Breast epithelium (tissue), 4 donors: ENCODE data around the gene VGLL4. TPM values are rescaled to one million over a fixed set of nuclear protein-coding genes. Genes with fewer than 3 reads are reported as not detected.

ENCODE experiments used
- DNase-seq, 2 donors: peaks; one replicate each; pipeline ENCODE4 v3.0.0-alpha.2; 2019; ENCODE audit warnings: low spot score in 2 of 2
- H3K27ac ChIP-seq, 2 donors: fragments of 200-600 bp; sonication (generic) in 1 of 2; one replicate each; pipeline ENCODE4 v1.5.1; 2016 to 2019; ENCODE audit warnings: mild to moderate bottlenecking in 1 of 2
- H3K27me3 ChIP-seq, 2 donors: fragments of 200-600 bp; sonication (generic) in 1 of 2; one replicate each; pipeline versions ENCODE4 v1.5.1 to v1.6.0; 2017 to 2019; ENCODE audit warnings: control low read depth in 1 of 2, mild to moderate bottlenecking in 1 of 2
- H3K36me3 ChIP-seq: fragments of 200-600 bp; one replicate; pipeline ENCODE4 v1.5.1; 2019
- H3K4me1 ChIP-seq, 2 donors: fragments of 200-600 bp; sonication (generic); one replicate each; pipeline ENCODE4 v1.5.1; 2016 to 2019; ENCODE audit warnings: control low read depth in 1 of 2
- H3K4me3 ChIP-seq, 3 donors: fragments of 200-600 bp; sonication (generic); 1 replicate in 2 of 3; 2 replicates in 1 of 3; pipeline ENCODE4 v1.5.1; 2016 to 2019; ENCODE audit warnings: mild to moderate bottlenecking in 3 of 3, moderate library complexity in 2 of 3
- H3K9me3 ChIP-seq, 2 donors: fragments of 200-600 bp; sonication (generic) in 1 of 2; one replicate each; pipeline ENCODE4 v1.5.1; 2016 to 2019; ENCODE audit warnings: control low read depth in 1 of 2
- POLR2A ChIP-seq: fragments of 450-650 bp; IDR thresholded peaks from one replicate; pipeline ENCODE4 v1.6.1; 2016; ENCODE audit warnings: antibody characterized with exemption, mild to moderate bottlenecking, moderate library complexity
- POLR2AphosphoS5 ChIP-seq, 3 donors: sonication (generic); formaldehyde crosslinking; IDR thresholded peaks; one replicate each; pipeline ENCODE4 v1.6.1; 2017; ENCODE audit warnings: antibody characterized with exemption in 3 of 3
- intact Hi-C: fragments of 100-400 bp; cut with DNase I; formaldehyde crosslinking; loops from one replicate; pipeline ENCODE4 v1.15.1; 2023; ENCODE audit warnings: low total_unique reads
- total RNA-seq, 3 donors: library from RNA; depleted of rRNA; stranded (reverse); fragments of >200 nt; gene quantifications; one replicate each; pipeline ENCODE4 v1.1.0, GENCODE V29; 2016
- TF ChIP-seq, protein P1 (sequence below), 3 donors: fragments of 450-650 bp; IDR thresholded peaks; one replicate each; pipeline ENCODE4 v1.5.1; 2016 to 2017; ENCODE audit warnings: antibody characterized with exemption in 3 of 3, mild to moderate bottlenecking in 3 of 3, moderate library complexity in 3 of 3

Gene VGLL4
- total RNA-seq, 3 donors from 2014 or later: 48.0 to 90.0 (median 68.5) TPM

DNA sequence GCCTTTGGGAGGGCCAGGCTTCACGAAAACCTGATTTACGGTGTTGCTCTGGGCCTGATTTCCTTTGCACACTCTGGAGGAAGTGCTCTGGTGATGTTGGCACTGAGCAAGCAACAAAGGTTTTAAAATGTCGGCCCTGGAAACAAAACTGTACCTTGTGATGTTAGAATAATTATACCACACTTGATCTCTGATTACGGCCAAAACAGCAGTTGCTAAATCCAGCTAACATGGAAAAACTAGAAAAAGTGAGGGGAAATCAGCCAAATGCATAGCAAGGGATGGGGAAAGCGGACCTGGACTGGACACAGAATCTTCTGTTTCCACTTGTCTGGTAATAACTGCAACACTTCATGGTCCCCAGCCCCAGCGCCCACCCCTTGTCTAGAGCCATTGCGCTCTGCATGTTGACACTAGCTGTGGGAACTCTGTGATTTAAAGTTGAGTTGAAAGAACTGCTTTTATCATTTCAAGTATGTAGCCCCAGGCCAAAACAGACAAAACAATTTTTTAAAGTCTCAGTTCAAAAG, 120.1 kb downstream of the VGLL4 start:
- Histone ChIP-seq H3K27me3 (no peaks in the 10 kb centered on the region), H3K4me3 (no peak overlapping the region), H3K36me3 (no peaks in the 10 kb centered on the region), H3K27ac (peak overlapping the region; percentile 46 to 83), H3K9me3 (no peaks in the 10 kb centered on the region), H3K4me1 (no peaks in the 10 kb centered on the region)
- TF ChIP-seq, protein P1, sequence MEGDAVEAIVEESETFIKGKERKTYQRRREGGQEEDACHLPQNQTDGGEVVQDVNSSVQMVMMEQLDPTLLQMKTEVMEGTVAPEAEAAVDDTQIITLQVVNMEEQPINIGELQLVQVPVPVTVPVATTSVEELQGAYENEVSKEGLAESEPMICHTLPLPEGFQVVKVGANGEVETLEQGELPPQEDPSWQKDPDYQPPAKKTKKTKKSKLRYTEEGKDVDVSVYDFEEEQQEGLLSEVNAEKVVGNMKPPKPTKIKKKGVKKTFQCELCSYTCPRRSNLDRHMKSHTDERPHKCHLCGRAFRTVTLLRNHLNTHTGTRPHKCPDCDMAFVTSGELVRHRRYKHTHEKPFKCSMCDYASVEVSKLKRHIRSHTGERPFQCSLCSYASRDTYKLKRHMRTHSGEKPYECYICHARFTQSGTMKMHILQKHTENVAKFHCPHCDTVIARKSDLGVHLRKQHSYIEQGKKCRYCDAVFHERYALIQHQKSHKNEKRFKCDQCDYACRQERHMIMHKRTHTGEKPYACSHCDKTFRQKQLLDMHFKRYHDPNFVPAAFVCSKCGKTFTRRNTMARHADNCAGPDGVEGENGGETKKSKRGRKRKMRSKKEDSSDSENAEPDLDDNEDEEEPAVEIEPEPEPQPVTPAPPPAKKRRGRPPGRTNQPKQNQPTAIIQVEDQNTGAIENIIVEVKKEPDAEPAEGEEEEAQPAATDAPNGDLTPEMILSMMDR (IDR thresholded peaks at IDR 0.05): no peak
- TF ChIP-seq POLR2A (no peak), POLR2AphosphoS5 (IDR thresholded peaks at IDR 0.05) (no peak)
- no peak for DNase-seq
- intact Hi-C loops: no loop called here

DNA sequence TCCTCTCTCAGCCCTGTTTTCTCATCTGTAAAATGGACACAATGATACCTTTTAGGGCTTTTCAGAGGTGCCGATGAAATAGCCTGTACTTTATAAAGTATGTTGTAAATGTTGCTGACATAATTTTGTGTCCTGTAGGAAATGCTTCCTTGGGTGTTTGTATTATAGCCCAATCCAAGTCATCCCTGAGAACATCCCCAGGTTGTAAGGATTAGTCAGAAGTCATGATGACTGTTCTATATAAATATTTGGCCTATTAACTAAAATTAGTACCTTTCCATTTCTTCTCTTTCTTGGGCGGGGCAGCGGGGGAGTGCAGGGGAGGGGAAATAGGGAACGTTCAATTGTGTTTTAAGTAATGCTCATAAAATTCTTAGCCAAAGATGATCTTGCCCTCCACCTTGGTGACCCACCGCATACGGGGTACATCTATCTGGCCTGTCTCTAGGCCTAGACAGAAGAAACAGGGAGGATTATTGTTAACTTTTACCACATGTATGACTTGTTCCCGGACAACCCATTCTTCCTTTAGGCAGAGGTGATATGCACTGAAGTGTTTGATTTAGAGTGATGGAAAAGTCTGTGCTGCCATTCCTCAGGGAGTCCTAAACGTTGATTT, 120.7 kb downstream of the VGLL4 start:
- H3K4me3 ChIP-seq: no peak overlapping the region
- no peak for DNase-seq
- no peaks in the 10 kb centered on the region for H3K9me3 ChIP-seq
- peak overlapping the region; percentile 46 to 83 for H3K27ac ChIP-seq
- H3K4me1 ChIP-seq: no peaks in the 10 kb centered on the region
- intact Hi-C loops: no loop called here
- no peaks in the 10 kb centered on the region for H3K27me3 ChIP-seq
- no peaks in the 10 kb centered on the region for H3K36me3 ChIP-seq
- TF ChIP-seq POLR2A: no peak
- TF ChIP-seq, protein P1 (IDR thresholded peaks at IDR 0.05): no peak
- no peak for TF ChIP-seq POLR2AphosphoS5 (IDR thresholded peaks at IDR 0.05)

DNA sequence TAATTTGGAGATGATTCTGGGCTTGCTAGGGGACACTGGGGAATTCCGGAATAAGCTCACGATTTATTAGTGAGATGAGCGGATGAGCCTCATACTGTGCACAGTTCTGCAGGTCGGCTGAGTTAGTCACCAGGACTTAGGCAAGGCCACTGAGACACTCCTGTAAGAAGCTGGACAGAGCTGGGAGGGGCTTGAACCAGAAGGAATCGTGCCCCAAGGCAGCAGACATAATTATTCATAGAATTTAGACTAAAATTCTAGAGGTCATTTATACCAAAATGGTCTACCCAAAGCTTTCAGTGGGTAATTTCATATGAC, 121.4 kb downstream of the VGLL4 start:
- no peaks in the 10 kb centered on the region for H3K27me3 ChIP-seq
- no peak for DNase-seq
- H3K9me3 ChIP-seq: no peaks in the 10 kb centered on the region
- no peaks in the 10 kb centered on the region for H3K4me1 ChIP-seq
- no peak overlapping the region for H3K4me3 ChIP-seq
- H3K36me3 ChIP-seq: no peaks in the 10 kb centered on the region
- TF ChIP-seq POLR2AphosphoS5 (IDR thresholded peaks at IDR 0.05): no peak
- TF ChIP-seq, protein P1 (IDR thresholded peaks at IDR 0.05): no peak
- peak overlapping the region in 1 of 2 donors; percentile 83 for H3K27ac ChIP-seq
- intact Hi-C loops: no loop called here

DNA sequence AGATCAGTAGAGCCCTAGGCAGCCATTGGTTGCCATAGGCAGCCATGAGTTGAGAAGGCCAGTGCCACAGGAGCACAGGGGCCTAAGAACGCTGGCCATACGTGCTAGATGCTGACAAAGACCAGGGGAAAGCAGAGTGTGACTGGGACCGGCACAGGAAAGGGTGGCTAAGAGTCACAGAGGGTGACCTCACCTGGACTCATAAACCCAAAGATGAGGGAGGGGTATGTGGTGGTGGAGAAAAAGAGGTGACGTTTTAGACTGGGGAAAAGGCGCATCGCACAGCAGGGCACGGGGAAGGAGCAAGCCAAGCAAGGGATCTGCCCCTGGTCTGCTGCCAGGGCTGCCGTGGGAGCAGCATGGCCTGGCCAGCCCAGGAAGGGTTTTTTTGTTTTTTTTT, 122.5 kb downstream of the VGLL4 start:
- DNase-seq: no peak
- H3K27ac ChIP-seq: no peak overlapping the region
- no peaks in the 10 kb centered on the region for H3K36me3 ChIP-seq
- TF ChIP-seq POLR2A: no peak
- TF ChIP-seq, protein P1 (IDR thresholded peaks at IDR 0.05): no peak
- H3K27me3 ChIP-seq: no peaks in the 10 kb centered on the region
- intact Hi-C loops: no loop called here
- H3K4me3 ChIP-seq: no peak overlapping the region
- H3K9me3 ChIP-seq: no peaks in the 10 kb centered on the region
- no peaks in the 10 kb centered on the region for H3K4me1 ChIP-seq

DNA sequence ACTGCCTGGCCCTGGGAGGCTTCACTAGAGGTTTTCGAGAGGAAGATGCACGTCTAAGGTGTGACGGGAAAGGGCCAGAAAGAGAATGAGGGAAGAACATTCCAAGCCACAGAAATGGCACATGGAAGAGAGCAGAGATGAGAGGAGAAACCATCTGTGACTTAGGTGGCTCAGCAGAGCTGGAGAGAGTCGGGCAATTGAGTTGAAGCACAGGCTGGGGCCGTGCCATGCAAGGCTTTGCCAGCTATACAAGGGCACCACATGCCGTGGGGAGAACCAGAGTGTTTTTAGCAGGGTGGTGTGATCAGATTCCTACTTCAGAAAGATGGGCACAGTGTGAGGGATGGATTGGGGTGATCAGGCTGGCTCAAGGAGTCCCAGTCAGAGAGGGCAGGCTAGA, 126.1 kb downstream of the VGLL4 start:
- Histone ChIP-seq H3K9me3 (no peaks in the 10 kb centered on the region), H3K27ac (no peak overlapping the region), H3K27me3 (no peaks in the 10 kb centered on the region), H3K4me1 (peaks cover 0 to 4% of the 10 kb centered on the region in 2 donors), H3K36me3 (no peaks in the 10 kb centered on the region), H3K4me3 (no peak overlapping the region)
- no peak for TF ChIP-seq POLR2A
- TF ChIP-seq, protein P1 (IDR thresholded peaks at IDR 0.05): no peak
- no peak for DNase-seq
- intact Hi-C loops: no loop called here
